RPMI7951 (cell line): ENCODE measurements around the gene GCLM. TPM values are rescaled to one million over a fixed set of nuclear protein-coding genes. Genes with fewer than 3 reads are reported as not detected.

Experiments
- DNase-seq: peaks from one replicate; pipeline ENCODE4 v3.0.0-alpha.2; 2012; ENCODE audit warnings: low read depth
- total RNA-seq: library from RNA; depleted of rRNA; stranded (reverse); fragments of >200 nt; shearing (Covaris generic); gene quantifications from 2 replicates; pipeline ENCODE4 v1.2.3, GENCODE V29; 2014; rRNA removed

The GCLM gene
- total RNA-seq, 1 experiment from 2014 or later, result 45.1 TPM

DNA sequence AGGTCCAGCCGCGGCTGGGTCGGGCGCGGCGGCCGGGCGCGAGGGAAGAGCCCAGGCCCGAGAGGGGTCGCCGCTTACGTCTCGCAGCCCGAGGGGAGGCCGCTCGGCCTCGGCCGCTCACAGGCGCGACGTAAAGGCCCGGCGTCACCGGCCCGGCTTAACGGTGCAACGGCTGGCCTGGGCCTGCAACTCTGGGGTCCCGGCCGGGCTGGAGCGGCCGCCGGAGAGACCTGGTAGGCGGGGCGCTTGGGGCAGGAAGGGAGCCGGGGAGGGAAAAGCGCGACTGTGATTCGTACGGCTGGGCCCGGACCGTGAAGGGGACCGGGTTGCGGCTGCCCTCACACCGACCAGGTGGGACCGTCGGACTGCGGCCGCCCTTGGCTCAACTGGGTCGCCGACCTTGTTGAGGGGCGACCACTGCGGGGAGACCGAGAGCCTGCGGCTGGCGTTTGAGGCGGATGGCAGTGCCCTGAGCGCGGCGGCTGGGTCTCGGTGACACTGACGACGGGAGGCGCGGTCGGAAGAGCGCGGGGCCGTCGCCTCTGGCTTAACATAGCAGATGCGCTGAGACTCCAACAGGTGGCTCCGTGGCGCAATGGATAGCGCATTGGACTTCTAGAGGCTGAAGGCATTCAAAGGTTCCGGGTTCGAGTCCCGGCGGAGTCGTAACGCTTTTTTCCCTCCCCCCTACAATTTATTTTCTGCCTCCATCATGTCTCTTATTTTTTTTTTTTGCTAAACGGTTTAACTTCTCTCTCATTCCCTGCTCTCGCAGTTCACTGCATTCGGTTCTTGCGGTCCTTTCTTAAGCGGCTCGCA lies 62.0 kb downstream of the GCLM start:
- DNase-seq, result peak; percentile 86

DNA sequence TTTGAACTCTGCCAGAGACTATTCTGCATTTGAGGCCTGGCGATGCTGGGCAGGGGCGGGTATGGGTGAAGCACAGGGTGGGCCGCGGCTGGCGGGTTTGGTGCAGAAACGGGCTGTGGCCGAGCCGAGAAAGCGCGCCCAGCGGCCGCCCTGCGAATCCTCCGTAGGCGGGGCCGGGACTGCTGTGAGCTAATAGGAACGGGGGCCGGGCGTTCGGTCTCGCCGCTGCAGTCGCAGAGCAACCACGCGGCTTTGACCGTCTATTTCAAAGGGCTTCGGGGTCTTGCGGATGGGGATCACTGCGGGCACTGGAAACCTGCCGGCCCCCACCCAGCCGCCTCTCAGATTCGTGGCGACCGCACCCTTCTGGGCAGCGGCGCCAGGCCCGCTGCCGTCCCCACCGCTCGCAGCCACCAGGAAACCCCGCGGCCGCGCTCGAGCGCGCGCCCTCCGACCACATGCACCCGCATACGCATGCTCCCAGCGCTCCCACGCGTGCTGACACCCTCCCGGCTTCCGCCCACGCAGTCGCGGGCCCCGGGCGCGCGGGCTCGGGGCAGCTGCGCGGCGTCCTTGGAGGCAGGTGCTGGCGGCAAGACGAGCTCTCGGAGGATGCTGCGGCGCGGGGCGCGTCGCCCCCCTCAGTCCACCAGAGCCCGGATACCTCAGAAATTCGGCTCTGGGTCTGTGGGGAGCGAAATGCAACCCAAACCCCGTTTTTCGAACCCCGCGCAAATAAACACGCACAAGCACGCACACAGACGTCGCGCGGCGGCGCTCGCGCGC lies 62.8 kb downstream of the GCLM start:
- DNase-seq, result peak; percentile 84

DNA sequence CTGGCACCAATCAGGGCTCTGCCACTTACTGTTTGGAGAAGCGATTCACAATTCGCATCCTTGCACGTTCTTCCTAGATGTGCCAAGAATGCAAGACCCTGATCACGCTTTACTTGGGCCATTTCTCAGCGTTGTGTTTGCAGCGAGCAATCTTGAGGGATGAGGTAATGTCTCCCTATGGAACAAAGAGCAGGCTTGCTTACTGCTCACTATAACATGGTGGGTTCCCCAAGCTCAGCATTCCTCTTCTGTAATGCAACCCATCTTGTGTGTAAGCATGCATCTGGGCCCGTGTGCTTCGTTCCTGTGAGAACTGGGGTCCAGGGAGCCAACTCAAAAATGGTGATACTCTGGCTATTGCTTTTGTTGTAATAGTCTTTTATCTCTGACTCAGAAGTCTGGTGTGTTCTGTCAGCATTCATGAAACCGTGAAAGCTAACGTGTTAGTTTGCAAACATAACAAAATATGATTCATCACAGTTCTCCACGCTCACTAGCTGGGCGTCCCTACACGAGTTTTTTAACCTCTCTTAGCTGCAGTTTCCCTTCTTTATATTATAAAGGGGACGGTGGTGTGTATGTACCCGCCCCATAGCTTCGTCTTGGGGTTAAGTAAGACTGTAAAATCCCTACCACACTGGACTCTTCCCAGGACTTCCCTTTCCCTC lies 63.6 kb downstream of the GCLM start:
- peak; percentile 76 for DNase-seq

DNA sequence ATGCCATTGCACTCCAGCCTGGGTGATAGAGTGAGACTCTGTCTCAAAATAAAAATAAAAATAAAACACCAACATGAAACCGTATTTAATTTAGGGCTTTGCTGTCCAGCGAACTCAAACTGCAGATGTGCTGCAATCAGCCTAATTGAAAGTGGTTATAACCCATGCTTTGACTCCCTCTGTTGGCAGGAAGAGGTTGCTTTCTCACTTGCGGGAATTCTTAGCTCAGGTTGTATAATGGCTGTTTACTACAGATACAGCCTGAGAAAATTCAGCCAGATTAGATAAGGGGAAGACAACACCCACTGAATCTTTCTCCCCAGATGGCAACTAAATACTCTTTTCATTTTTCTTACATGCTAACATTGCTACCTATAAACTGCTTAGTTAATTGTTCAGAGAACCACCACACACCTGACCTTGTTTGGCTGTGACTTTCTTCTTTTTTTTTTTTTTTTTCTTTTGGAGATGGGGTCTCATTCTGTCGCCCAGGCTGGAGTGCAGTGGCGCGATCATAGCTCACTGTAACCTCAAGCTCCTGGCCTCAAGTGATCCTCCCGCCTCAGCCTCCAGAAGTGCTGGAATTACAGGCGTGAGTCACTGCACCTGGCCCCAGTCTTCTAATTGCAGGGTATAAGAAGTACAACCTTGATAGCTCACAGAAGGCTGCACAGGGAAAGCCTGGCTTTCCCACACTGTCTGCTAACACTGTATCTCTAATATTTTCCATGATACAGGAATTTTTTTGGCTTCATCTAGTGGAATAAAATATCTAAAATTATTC lies 64.8 kb downstream of the GCLM start:
- peak; percentile 79 for DNase-seq

DNA sequence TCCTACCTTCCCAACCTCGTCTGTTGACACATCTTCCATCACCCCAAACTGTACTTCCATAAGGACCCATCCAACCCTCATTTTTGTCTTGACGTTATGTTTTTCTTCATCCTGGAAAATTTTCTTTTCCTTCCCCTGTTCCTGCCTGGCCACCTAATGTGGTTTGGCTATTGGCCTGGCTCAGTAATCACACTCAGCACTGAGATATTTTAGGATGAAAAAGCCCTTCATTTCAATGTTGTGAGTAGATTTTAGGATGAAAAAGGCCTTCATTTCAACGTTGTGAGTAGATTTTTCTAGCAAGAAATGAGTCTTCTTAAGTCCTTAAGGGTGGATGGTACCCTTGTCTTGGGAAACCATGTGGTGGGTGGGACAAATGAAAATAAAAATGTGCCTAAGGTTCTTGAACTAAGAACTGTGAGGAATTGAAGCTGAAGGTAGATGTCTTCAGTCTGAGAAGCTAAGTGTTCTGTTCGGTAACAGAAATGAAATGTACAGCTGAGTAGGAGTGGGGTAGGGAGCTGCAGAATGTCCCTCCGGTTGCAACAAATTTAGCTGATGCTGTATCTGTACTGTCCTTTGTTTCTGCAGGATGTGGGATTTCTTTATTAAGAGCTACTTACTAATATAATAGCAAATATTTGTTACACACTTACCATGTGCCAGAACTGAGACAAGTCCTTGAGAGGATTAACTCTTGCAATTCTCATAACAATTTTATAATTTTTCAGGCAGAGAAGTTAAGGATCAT lies 66.3 kb downstream of the GCLM start:
- peak; percentile 39 for DNase-seq

DNA sequence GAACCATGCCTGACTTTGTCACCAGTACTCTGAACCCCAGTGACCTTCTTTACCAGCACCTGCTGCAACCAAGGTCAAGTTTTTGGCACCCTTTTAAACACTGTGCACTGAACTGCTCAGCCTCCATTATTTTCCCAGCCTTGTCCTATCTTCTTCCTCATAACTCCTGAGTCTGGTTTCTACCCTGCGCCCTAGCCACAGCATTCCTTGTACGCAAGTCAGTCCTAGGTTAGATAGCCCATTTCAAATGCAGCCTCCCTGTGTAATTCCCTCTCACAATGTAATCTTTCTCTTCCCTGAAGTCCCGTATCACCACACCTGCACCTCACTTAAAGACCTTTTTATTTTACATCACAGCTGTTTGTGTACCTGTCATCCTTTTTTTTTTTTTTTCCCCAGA lies 67.5 kb downstream of the GCLM start:
- DNase-seq, result no peak

DNA sequence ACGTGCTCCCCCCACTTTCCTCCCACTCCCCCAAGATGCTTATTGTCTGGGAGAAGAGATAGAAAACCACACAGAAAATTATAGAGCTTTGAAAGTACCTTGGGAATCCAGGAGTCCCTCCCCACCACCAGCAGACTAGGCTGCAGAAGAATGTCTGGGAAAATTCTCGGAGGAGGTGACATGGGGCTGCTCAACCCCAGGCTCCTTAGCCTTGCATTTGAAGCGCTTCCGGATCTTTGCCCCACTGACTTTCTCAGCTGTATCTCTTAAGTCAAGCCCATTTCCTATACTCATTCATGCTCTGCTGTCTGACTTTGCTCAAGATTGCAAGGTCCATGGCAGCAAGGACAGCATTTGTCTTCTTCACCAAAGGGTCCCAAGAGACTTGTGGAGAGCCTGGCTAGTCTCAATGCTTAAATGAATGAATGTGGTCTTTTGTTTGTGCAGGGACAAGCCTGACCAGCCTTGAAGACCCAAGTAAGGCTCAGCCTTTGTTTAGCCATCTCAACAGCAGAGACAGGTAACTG lies 68.2 kb downstream of the GCLM start:
- DNase-seq, result no peak

DNA sequence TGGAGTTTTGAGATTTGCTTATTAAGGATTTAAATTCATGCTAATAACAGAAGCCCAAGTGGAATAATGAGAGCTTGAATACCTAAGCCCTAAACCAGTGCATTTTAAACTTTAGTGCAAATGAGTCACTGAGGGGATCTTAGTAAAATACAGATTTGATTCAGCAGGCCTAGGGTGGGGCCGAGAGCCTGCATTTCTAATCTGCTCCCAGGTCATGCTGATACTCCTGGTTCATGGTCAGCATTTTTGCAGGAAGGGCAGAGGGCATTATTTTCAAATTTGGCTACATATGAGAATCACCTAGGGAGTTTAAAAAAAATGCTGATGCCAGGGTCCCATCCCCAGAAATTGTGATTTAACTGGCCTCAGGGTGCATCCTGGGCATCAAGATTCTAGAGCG lies 69.5 kb downstream of the GCLM start:
- DNase-seq, result no peak

DNA sequence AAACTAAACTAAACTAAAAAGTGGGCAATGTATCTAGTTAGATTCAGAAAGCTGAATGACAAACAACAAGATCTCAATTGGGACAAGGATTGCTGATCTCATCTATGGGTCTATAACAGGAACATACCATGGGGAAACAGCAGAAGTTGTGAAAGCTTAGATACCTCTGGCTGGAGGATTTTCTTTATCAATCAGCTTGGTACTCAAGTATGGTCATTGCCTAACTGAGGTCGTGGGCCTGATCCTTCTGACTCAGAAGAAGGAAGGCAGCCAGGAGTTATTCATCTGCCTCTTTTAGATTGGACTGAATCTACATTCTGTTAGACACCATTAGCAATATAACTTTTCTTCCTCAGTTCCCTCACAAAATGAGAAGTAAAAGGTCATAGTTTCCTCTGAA lies 69.9 kb downstream of the GCLM start:
- peak; percentile 51 for DNase-seq

DNA sequence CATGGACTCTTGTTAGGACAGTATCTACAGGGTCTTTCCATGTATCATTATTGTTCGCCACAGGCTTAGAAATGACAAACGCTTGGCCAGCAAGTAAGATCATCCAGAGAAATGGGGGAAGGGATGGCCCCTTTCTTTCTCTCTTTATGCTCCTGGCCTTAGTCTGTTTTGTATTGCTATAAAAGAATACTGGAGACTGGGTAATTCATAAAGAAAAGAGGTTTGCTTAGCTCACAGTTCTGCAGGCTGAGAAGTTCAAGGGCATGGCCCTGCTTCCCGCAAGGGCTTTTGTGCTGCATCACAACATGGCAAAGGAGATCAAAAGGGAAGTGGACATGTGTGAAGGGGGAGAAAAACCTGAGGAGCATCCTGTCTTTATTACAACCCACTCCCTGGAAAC lies 71.3 kb downstream of the GCLM start:
- no peak for DNase-seq

Other genes starting within 250 kb of the GCLM start
- 50.1 and 60.0 TPM in 2 replicates for gene BCAR3, start 227.6 kb downstream of the GCLM start, total RNA-seq
- gene DNTTIP2, start 30.2 kb downstream of the GCLM start, total RNA-seq, result 29.4 and 53.9 TPM in 2 replicates
- gene ABCA4, start 211.7 kb upstream of the GCLM start, total RNA-seq, result 0.10 and 0.12 TPM in 2 replicates